Activated CD4-positive, alpha-beta T cell treated with anti-CD3 and anti-CD28 coated beads for 4 hours (primary cell): ENCODE results near the gene DTX3.
"Not testable (repeated sequence)": the region's sequence is repeated elsewhere in the genome, so short reads cannot be mapped to it uniquely, and the experiment has no call there.

Source experiments
- DNase-seq, 2 donors: peaks; one replicate each; pipeline ENCODE4 v3.0.0-alpha.2; 2020

Gene DTX3

DNA sequence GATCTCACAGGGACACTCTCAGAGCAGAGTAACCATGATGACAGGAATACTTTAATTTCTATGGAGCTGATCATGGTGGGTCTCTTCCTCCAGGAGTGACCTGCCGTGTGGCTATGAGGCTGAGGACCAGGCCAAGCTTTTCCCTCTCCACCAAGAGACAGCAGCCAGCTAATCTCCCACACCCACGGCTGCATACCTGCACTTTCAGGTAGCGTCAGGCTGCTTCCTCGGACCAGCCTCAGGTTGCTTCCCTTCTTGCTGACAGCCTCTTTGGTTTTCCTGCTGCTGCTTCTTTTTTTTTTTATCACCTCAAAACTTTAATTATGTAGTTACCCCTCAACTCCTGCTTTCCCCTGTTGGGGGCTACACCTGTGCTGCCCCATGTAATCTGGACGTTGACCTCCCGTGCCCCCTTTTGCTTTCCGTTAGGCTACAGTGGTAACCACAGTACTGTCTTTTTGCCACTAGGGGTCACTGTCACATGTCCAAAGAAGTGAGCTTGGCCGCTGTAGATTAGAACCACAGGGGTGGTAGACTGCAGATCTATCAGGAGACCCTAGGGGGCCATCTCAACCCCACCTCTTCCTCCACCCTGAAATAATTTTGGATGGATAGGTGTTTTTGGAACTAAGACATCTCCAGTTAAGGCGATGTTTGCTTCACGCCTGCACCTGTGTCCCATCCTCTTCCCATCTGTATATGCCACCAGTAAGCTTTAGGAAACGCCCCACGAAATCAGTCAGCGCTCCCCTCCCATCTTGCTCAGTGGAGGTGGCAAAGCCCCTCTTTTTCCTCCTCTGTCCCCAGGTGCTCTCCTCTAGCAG lies 21.4 kb upstream of the DTX3 start:
- DNase-seq, result peak; percentile 64 to 69

DNA sequence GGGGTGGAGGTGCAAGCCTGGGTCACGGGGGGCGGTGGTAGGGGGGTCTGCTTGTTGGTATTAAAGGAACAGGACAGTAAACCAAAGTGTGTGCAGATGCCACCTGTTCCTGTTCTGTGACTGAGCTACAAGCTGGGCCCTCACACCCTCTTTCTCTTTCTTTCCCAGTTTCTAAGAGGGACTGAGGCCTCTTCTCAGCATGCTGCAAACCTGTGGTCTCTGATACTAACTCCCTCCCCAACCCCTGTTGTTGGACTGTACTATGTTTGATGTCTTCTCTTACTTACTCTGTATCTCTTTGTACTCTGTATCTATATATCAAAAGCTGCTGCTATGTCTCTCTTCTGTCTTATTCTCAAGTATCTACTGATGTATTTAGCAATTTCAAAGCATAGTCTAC lies 20.6 kb upstream of the DTX3 start:
- no peak for DNase-seq

DNA sequence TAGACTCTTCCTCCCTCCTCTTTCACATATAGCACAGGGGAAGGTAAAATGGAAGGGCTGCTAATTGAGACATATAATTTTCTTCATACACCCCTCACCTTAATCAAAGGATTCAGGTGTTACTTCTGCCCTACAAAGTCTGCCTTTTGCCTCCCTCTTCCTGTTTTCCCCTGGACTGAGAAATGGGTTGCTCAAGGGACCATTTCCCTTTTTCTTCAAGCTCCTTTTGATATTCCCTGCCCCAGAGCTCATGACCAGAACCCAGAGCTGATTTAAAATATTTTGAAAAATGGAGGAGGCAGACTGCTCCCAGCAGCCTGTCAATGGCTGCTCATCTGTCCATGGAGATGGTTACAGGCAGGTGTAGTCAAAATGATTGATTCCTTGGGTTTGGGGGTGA lies 19.9 kb upstream of the DTX3 start:
- DNase-seq, result no peak

DNA sequence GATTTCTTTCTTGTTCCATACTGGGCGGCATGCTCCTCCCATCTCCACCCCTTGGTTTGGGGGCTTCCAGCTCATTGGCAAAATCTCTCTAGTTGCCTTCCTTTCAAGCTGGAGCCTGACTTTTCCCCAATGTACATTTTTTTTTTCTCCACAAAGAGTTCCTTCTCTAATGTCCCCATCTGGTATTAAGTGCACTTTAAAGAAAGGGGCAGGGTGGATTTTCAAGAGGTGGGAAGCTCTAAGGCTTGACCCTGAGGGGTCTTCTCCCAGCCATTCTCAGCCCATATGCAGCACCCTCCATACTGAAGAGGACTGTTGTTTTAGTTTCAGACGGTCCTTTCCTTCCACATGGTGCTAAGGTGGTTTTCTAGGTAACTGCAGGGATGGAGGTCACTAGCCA lies 19.5 kb upstream of the DTX3 start:
- DNase-seq, result no peak

DNA sequence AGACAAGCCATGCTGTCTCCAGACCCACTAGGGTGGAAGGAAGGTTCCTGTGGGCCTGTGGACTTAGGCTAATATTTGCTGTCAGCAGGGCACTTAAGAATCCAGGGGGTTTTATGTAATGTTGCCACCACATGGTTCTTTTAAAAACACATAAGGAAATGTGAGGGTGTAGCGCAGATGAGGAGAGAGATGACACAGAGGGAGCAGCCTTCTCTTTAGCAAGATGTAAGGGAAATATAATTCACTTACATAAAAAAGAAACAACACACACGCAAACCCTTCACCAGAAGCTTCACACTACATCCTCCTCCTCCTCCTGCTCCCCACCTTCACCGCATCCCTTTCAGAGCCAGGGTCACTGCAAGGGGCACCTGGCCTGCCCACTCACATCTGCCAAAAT lies 18.5 kb upstream of the DTX3 start:
- DNase-seq, result no peak

DNA sequence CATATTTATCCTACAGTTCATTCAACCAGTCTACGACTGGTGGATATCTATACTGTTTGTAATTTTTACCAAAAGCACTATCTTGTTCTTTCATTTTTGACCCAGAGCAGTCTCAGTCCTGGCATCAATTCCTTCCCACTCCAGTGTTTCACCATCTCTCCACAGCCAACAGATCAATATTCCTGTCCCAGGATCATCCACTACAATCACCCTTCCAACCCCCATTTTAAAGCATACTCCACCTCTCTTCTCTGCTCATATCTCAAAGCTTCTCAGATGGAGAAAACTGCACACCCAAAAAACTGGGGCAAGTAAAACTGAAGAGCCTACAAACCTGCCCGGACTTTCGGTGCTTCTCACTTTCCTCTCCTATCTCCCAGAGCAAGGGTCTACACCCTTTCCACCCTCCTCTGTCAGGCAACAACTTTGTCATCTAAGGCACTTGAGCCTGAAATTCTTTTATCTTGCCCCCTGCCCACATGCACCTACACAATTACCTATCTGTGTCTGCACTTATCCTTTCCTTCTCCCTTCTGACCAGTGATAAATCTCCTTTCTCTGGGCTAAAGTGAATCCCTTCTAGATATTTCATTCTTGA lies 17.7 kb upstream of the DTX3 start:
- no peak for DNase-seq

DNA sequence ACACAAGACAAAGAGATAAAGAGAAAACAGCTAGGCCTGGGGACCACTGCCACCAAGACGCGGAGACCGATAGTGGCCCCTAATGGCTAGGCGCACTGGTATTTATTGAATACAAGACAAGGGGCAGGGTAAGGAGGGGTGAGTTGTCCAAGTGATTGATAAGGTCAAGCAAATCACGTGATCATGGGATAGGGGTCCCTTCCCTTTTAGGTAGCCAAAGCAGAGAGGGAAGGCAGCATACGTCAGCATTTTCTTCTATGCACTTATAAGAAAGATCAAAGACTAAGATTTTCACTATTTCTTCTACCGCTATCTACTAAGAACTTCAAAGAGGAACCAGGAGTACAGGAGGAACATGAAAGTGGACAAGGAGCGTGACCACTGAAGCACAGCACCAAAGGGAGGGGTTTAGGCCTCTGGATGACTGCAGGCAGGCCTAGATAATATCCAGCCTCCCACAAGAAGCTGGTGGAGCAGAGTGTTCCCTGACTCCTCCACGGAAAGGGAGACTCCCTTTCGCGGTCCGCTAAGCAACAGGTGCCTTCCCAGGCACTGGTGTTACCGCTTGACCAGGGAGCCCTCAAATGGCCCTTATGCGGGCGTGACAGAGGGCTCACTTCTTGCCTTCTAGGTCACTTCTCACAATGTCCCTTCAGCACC lies 15.5 kb upstream of the DTX3 start:
- not testable (repeated sequence) for DNase-seq

DNA sequence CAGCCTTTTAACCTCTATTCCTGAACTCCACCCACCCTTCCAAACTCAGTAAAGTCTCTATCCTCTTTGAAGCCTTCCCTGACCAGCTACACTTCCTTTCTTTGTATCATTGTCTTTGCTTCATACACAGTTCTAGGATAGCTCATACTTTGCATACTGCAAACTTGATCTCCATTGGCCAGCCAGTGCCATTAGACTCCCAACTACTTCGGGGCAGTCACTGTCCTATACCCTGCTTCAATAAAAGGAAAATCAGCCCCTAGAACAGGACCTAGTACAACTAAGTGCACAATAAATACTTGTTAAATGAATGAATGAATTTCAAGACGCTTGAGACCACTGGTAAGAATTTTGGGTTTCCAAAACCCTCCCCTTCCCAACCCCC lies 14.2 kb upstream of the DTX3 start:
- no peak for DNase-seq

DNA sequence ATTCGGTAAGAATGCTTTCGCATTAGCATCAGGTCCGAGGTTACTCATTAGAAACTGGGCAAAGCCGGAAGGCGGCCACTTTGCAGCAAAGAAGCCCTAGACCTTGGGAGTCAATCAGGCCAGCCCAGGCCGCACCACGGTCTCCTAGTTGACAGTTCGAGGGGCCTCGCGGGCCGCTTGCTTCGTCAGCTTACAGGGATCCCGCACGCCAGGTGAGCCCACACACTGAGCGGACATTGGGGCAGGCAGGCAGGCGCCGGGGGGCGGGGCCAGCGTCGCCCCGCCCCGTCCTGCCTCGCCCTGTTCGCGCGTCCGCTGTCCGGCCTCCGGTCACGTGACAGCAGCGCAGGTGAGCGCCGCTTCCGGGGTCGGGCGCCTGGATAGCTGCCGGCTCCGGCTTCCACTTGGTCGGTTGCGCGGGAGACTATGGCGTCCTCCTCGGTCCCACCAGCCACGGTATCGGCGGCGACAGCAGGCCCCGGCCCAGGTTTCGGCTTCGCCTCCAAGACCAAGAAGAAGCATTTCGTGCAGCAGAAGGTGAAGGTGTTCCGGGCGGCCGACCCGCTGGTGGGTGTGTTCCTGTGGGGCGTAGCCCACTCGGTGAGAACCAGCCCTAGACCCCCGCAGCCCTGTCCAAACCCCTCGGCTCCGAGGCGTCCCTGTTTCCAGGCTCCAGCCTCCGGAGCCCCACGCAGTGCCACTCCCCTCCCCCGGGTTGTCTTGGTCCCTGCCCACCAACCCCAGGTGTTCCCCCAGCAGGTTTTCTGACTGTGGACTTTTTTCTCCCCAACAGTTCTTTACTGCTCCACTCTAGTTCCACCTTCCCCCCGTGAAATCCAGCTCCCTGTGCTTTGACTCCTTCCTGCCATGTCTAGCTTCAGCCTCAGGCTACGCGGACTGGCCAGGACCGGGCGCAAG lies 13.5 kb upstream of the DTX3 start, which contains the start of gene PIP4K2C:
TSS of gene PIP4K2C (plus strand) at position 329 of the 918 bp plus-strand sequence. CDS start at position 427, 98 bp downstream.
- peak; percentile 66 to 76 for DNase-seq

DNA sequence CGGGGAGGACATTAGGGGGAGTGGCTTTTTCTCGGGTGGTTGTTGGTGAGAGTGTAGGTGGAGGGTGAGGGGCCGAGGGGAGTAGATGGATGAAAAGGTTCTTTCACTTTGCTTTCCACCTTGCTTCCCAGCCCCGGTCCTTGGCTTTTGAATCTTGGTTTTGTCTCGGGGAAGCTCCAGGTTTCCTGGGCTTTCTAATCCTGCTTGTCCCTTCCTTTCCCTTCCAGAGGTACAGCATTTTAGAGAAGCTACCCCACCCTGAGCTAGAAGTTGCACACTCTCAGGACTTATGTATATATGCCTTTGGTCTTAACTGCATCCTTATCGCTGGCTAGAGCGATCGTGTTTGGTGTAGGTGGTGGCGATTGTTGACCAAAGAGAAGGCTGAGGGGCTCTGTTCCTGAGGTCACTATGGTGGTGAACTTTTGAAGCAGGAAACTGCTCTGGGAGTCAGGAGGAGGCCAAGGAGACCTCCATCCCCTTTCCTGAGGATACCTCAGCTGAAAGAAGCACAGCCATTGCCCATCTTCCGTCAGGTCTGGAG lies 12.8 kb upstream of the DTX3 start:
- DNase-seq, result no peak

DNA sequence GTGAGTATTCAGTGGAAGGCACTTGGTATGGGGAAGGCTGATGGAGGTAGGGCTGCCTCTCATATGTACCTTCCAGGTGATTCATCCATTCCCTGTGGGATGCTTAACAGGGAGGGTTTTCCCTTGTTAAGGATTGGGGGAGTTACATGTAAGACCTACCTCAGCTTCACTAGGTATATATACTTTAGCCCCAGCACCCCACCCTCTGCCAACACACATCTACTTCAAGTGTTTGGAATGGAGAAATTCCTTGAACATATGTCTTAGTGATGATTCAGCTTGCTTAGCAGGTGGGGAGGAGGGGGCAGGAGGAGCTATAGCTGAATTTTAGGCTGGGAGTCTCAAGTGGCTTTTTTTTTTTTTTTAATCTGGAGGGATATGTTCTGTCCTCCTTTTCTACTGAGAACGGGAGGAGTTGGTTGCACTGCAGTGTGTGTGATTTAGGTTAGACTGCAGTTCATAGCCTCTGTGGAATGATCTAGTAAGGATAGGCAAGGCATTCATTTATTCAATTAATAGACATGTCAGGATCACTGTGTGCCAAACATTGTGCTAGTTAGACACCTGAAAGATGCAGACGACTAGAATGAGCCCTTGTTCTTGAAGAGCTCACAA lies 12.0 kb upstream of the DTX3 start:
- no peak for DNase-seq

DNA sequence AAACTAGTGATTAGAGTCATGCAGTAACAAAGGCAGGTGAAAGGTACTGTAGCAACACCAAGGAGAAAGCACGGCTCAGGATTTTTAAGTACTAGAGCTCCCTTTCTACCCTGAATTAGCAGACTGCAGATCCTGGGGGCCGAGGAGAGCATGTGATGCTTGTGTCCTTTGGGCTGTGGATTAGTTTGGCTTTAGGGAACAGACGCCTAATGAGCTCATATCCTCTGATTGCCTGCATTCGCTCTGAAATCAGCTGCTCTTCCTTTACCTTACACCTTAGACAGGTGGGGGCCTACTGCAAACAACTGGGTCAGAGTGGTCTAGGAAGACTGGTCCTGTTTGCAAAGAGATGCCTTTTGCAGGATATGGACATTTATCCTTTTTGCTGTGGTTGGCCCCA lies 11.4 kb upstream of the DTX3 start:
- DNase-seq, result no peak

DNA sequence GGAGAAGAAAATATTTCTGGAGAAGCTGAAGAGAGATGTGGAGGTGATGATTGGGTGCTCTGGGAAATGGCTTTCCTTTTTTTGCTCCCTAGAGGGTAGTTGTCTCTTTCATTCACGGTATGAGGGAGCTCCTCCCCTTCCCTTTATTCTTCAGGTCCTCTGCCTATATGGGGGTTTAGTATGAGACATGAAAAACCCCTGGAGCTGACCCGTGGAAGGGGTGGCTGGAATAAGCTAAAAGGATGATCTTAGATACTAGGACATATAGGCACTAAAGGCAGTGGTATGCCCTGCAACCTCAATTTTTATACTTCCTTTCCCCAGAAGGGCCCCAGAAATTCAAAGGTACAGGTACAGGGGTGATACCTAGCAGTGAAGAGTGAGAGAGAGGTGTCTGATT lies 4.2 kb upstream of the DTX3 start:
- DNase-seq, result no peak

DNA sequence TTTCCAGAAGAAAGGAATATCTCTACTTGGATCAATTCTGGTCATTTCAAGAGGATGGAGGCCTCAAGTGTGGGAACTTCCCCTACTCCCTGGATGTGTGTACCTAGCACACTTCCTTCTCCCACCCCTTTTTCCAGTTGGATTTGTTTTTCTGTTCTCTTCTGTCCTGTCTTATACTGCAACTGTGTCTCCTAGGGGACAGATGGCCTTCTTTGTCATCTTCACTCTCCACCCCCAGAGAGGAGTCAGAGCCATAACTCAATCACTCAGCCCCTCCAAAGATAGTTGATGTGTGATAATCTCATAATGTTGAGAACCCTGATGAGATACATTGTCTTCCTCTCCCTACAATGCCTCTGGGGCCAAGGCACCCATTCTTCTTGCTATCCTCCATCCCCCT lies 2.1 kb upstream of the DTX3 start:
- no peak for DNase-seq

DNA sequence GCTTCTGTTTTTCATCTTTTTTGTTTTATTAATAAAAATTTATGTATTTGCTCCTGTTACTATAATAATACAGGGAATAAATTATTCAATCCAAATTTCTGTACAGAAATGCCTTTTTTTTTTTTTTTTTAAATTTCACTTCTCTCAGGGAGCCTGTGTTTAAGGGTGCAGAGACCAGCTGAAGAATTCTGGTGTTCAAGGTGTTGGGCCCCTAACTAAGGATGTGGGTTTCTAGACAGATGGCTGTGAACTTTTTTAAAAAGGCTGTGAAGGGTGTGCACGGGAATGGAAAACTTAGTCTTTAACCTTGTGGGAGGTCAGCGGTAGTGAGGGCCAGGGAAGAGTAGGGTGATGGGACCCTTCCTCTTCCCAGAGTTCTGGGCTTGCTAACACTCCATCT lies 1.3 kb upstream of the DTX3 start:
- no peak for DNase-seq

DNA sequence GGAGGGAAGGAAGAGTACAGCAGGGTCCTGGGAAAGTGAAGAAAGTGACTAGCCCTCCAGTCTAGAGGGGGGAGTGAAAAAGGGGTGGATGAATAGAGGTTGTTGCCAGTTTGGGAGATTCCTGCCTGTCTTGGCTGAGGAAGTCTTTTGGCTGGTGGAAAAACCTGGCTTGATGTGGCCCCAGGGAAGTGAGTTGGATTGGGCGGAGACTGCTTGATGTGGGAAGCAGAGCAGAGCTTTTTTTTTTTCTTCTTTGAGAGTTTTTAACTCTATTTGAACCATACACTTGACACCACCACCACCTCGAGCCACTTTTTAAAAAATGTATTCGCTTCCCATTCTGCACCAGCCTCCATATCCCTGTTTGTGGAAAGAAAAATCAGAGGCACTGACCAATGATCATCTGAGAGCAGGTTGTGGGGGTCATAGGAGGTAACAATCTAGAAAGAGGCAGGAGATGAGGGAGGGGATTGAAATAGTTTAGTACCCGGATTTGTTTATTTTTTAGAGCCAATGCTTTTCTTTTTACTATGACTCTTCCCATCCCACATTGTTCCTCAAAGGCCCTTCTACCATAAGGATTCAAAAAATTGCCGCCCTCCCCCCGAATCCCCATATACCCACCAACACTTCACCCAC lies 690 bp upstream of the DTX3 start:
- no peak for DNase-seq

DNA sequence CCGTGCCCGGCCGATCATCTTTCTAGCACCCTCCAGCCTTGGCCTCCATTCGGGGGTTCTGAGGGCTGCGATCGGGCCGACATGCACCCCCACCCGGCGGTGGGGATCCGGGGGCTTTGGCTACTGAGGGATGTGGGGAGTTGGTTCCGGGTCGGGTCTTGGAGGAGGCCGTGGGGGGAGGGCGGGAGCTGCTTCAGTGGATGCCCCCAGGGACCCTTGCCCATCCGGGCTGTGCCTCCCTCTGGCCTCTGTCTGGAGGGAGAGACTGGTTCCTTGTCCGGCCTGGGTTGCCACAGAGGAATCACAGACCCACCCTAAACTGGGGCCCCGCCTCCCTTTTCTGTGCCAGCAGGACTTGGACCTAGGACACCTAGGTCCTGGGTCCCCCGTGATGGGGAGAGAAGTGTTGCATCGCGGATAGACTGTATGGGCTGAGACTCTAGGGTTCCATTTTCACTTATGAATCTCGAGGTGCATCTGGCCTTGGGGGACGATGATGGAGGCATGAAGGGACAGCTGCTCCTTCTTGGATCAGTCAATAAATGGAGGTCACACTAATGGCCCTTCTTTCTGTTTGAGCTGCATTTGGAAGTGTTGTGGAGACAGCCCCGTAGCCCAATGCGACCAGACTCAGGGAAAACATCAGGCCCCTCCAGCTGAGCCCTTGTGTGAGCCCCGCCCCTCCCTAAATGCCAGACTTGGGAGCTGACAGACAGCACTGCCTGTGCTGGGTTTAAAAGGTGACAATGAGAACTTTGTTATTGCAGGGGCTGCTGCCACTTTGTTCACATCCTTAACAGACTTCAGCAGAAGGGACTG lies 577 bp downstream of the DTX3 start:
- DNase-seq, result no peak

DNA sequence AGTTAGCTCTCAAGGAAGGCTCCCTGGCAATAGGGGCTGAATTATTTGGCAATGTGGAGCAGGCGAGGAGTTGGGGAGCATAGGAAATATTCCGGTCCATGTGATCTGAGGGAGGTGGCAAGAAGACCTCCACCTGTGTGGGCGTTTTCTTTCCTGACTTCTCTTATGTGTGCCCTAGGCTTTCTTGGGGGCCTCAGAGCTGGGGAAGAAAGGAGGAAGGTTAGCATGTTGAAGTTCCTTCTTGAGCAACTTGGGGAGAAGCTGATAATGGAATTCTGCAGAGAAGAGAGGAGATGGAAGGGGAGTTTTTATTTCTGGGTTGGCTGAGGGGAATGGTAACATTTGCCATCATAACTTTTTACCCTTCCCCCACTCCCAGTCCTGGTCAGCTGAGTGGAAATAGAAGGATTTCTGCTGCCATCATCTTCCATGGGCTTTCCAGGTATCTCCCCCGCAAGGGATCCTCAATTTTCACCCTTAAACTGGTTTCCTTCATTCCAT lies 1.2 kb downstream of the DTX3 start:
- no peak for DNase-seq

DNA sequence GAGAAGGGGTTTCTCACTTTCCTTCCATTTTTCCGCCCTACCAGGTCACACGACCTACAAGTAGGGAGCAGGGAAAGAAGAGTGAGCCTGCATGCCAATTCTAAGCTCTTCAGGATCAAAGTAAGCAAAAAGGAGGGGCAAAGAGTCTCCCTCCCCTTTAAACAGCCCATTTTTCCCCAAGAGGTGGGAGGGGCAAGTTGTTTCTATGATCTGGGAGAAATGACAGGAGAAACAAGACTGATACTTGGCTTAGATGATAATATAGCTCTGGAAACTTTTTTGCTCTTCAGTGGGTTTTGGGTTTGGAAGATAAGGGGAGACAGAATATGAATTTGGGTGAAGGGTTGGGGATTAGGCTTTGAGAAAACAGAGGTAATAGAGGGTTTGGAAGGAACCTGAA lies 1.8 kb downstream of the DTX3 start:
- no peak for DNase-seq

DNA sequence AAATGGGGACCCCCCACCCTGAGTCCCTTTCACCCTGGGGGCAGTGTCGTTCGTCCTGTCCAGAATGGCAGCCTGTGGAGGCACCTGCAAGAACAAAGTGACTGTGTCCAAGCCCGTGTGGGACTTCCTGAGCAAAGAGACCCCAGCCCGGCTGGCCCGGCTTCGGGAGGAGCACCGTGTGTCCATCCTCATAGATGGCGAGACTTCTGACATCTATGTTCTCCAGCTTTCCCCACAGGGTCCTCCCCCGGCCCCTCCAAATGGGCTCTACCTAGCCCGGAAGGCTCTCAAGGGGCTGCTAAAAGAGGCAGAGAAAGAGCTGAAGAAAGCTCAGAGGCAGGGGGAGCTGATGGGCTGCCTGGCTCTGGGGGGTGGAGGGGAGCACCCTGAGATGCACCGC lies 2.2 kb downstream of the DTX3 start:
- DNase-seq, result no peak
